ENCODE data around the gene GGT7. TPM values are rescaled to one million over a fixed set of nuclear protein-coding genes. Genes with fewer than 3 reads are reported as not detected.

The GGT7 gene
- total RNA-seq, 1 experiment from 2014 or later, result 27.7 TPM

GRCh38 chr20:34849778-34850177 is 22.9 kb downstream of the GGT7 start (continued):
- TF ChIP-seq AFF4 (CRISPR knock-in tag; IDR thresholded peaks at IDR 0.05; ENCODE audit: borderline replicate concordance) (no peak), HMGA2 (CRISPR knock-in tag; IDR thresholded peaks at IDR 0.05) (no peak), ZNF138 (CRISPR knock-in tag; conservative IDR thresholded peaks at IDR 0.05) (no peak), ZBTB43 (CRISPR knock-in tag; IDR thresholded peaks at IDR 0.05) (no peak), NR3C1 (CRISPR knock-in tag; conservative IDR thresholded peaks at IDR 0.05; ENCODE audit: low read depth) (no peak), FOXK1 (CRISPR knock-in tag; IDR thresholded peaks at IDR 0.05) (no peak), ERG (CRISPR knock-in tag; IDR thresholded peaks at IDR 0.05) (no peak), NR1H2 (CRISPR knock-in tag; IDR thresholded peaks at IDR 0.05) (no peak)

- ChIA-PET POLR2A (no interaction called here), CTCF (interaction anchor here (0.6 kb wide), 1 partner anchor 416 kb away, joined by 3 read pairs; no protein-coding TSS in a partner anchor)
- H3K4me3 Mint-ChIP-seq, result no peak overlapping the region
- DNase-seq (ENCODE audit: low spot score) (no peak), ATAC-seq (no peak)
- H3K27ac Mint-ChIP-seq, result no peak overlapping the region
- no peaks in the 10 kb centered on the region for H3K27me3 Mint-ChIP-seq (ENCODE audit: low read depth)
- H3K4me1 Mint-ChIP-seq, result no peaks in the 10 kb centered on the region
- H3K36me3 Mint-ChIP-seq, result peaks cover 4% of the 10 kb centered on the region; the same call in 1 of the 2 replicates
- no peak for TF ChIP-seq OVOL2 (CRISPR knock-in tag; IDR thresholded peaks at IDR 0.05; ENCODE audit: borderline replicate concordance)
- no peak for TF ChIP-seq NR1H2 (CRISPR knock-in tag; IDR thresholded peaks at IDR 0.05)
- no peak for TF ChIP-seq ZNF423 (CRISPR knock-in tag; IDR thresholded peaks at IDR 0.05)
- no peak for TF ChIP-seq CDX4 (CRISPR knock-in tag; IDR thresholded peaks at IDR 0.05; ENCODE audit: borderline replicate concordance)
- TF ChIP-seq ESRRA (CRISPR knock-in tag; IDR thresholded peaks at IDR 0.05; ENCODE audit: borderline replicate concordance), result no peak
- TF ChIP-seq PREB (CRISPR knock-in tag; IDR thresholded peaks at IDR 0.05; ENCODE audit: borderline replicate concordance), result no peak
- no peak for TF ChIP-seq ZNF219 (CRISPR knock-in tag; IDR thresholded peaks at IDR 0.05; ENCODE audit: borderline replicate concordance)
- TF ChIP-seq ZNF425 (CRISPR knock-in tag; conservative IDR thresholded peaks at IDR 0.05), result no peak
- TF ChIP-seq E2F1 (CRISPR knock-in tag; IDR thresholded peaks at IDR 0.05), result no peak
- no peak for TF ChIP-seq ATF3 (CRISPR knock-in tag; conservative IDR thresholded peaks at IDR 0.05)
- no peak for TF ChIP-seq SMAD3 (CRISPR knock-in tag; IDR thresholded peaks at IDR 0.05; ENCODE audit: borderline replicate concordance)
- no peak for TF ChIP-seq ZNF396 (CRISPR knock-in tag; IDR thresholded peaks at IDR 0.05; ENCODE audit: borderline replicate concordance)
- no peak for TF ChIP-seq TEAD4 (CRISPR knock-in tag; IDR thresholded peaks at IDR 0.05)
- no peak for TF ChIP-seq E2F4 (CRISPR knock-in tag; IDR thresholded peaks at IDR 0.05; ENCODE audit: borderline replicate concordance, low read depth)
- no peaks in the 10 kb centered on the region for H3K9me3 Mint-ChIP-seq
These were observed 24.1 kb downstream of the GGT7 start for GRCh38 chr20:34848597-34848996.
